GM13977 (cell line): ENCODE results near the gene MBD1.

ENCODE experiments used
- DNase-seq: peaks from one replicate; pipeline ENCODE4 v3.0.0; 2012; ENCODE audit warnings: low spot score
- CTCF ChIP-seq: IDR thresholded peaks from 2 replicates; pipeline ENCODE4 v1.5.1; 2012; ENCODE audit warnings: mild to moderate bottlenecking, control low read depth; ENCODE audit not compliant: insufficient read depth; ENCODE audit errors: extremely low read depth, missing control alignments
- in situ Hi-C: fragments of 300-500 bp; cut with MboI; formaldehyde crosslinking; loops from one replicate; pipeline ENCODE4 v1.12.0; 2022; ENCODE audit warnings: low sequenced_read_pairs, low pct_unique_long_range_greater_than_20kb, mixed read lengths, inconsistent platforms; ENCODE audit not compliant: unreplicated experiment

Gene MBD1

DNA sequence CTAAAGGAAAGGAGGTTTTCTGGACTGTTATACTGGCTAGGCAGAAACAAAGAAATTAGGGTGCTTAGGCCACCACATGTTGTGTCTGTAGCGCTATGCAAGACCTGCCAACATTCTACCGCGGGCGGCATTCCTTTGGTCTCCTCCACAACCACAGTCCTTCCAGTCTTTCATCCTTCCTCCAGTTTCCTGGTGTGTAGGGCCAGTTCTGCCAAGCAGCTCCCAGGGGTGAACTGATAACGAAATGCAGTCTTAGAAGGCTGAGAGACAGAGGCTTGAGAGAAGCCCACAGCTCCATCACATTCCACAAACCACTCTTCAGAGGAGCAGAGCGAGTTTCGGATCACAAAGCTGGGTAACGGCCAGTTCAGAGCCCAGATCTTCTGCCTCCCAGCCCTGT, 25.6 kb upstream of the MBD1 start:
- TF ChIP-seq CTCF, result no peak
- in situ Hi-C loops, result no loop called here
- DNase-seq, result no peak

- no peak for TF ChIP-seq CTCF
- DNase-seq, result no peak
- in situ Hi-C loops, result no loop called here
Observed at GRCh38 chr18:50301074-50301473, 19.8 kb upstream of the MBD1 start.

- in situ Hi-C loops, result no loop called here
- no peak for DNase-seq
- TF ChIP-seq CTCF, result no peak
Observed at GRCh38 chr18:50299626-50300388, 18.5 kb upstream of the MBD1 start.

DNA sequence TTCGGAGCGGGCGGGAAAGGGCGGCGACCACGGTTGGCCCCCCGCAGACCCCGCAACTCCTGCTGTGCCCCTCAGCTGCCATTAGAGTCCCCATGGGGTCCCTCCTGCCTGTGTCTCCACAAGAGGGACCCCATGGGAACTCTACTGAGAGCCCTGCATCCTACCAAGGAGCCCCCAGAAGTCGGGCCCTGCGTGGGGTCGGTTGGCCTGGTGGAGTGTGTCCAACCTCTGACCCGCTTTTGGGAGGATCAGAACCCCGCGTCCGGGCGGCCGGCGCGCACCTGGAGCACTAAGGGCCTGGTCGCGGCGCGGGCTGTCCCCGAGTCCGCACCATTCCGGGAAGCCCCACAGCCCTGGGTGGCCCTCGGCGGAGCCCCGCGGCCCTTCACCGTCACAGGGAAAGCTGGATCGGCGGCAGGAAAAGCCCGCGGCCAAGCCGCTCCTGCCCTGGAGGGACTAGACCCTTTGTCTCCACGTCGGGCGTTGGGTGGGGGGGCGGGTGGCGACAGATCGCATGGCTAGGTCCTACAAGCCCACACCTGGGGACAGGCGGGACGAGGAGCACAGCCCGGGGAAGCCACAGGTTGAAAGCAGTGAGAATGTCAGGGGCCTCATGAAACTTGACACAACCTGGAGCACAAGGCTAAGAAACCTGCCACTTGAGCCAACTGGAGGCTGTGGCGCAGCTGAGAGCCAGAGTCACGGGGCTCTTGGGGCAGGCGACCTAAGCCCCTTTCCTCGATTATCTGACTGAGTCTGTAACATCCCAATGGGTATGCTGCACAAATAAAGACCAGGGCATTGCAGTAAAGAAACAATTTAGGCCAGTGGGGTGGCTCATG, 17.3 kb upstream of the MBD1 start:
- in situ Hi-C loops, result no loop called here
- no peak for TF ChIP-seq CTCF
- no peak for DNase-seq

- peak; percentile 91 for DNase-seq
Observed at GRCh38 chr18:50297621-50298442, 16.5 kb upstream of the MBD1 start.

More at GRCh38 chr18:50297621-50298442, 16.5 kb upstream of the MBD1 start:
- no peak for TF ChIP-seq CTCF
- in situ Hi-C loops, result no loop called here
